CD14-positive monocyte (primary cell): ENCODE data around the gene PANX1. TPM values are rescaled to one million over a fixed set of nuclear protein-coding genes. Genes with fewer than 3 reads are reported as not detected.

Experiments
- DNase-seq, 3 donors: peaks; one replicate each; pipeline ENCODE4 v3.0.0-alpha.2; 2011 to 2022
- H2AFZ ChIP-seq: 2 replicates; pipeline ENCODE4 v1.6.0; 2012; ENCODE audit warnings: mild to moderate bottlenecking, low read depth, low read length, inconsistent platforms; ENCODE audit not compliant: insufficient read depth, poor library complexity, severe bottlenecking
- H3K27ac ChIP-seq, 2 donors: 1 replicate in 1 of 2; 2 replicates in 1 of 2; pipeline ENCODE4 v1.5.1; 2012 to 2013; ENCODE audit warnings: low read length in 2 of 2, control low read depth in 1 of 2, inconsistent platforms in 1 of 2, low read depth in 1 of 2, mild to moderate bottlenecking in 1 of 2
- H3K27me3 ChIP-seq, 2 donors: one replicate each; pipeline versions ENCODE4 v1.6.0 to v1.6.1; 2011 to 2013; ENCODE audit warnings: low read length in 2 of 2; ENCODE audit not compliant: control insufficient read depth in 2 of 2, insufficient read depth in 2 of 2
- H3K36me3 ChIP-seq, 2 donors: replicated peaks in 1 of 2; 1 replicate in 1 of 2; 2 replicates in 1 of 2; pipeline versions ENCODE4 v1.5.1 to v1.6.1; 2012 to 2013; ENCODE audit warnings: low read length in 2 of 2, control low read depth in 1 of 2, inconsistent platforms in 1 of 2, mild to moderate bottlenecking in 1 of 2; ENCODE audit not compliant: insufficient read depth in 2 of 2, control insufficient read depth in 1 of 2
- H3K4me1 ChIP-seq, 2 donors: 1 replicate in 1 of 2; 2 replicates in 1 of 2; pipeline versions ENCODE4 v1.5.1 to v1.6.1; 2012 to 2013; ENCODE audit warnings: low read length in 2 of 2, control low read depth in 1 of 2, inconsistent platforms in 1 of 2, mild to moderate bottlenecking in 1 of 2, moderate library complexity in 1 of 2; ENCODE audit not compliant: insufficient read depth in 2 of 2, control insufficient read depth in 1 of 2
- H3K4me2 ChIP-seq: replicated peaks from 2 replicates; pipeline ENCODE3; 2012; ENCODE audit warnings: low read length, moderate library complexity, mild to moderate bottlenecking; ENCODE audit not compliant: poor library complexity, severe bottlenecking; ENCODE audit errors: extremely low read depth
- H3K4me3 ChIP-seq, 3 experiments: fragments of 200-600 bp in 1 of 3; sonication (generic) in 1 of 3; replicated peaks in 1 of 3; 1 replicate in 2 of 3; 2 replicates in 1 of 3; pipeline ENCODE4 v1.5.1; 2011 to 2013; ENCODE audit warnings: low read length in 3 of 3, mild to moderate bottlenecking in 3 of 3, control low read depth in 2 of 3, low read depth in 2 of 3, inconsistent platforms in 1 of 3, moderate library complexity in 1 of 3
- H3K79me2 ChIP-seq: 2 replicates; pipeline ENCODE4 v1.6.0; 2012; ENCODE audit warnings: mild to moderate bottlenecking, control low read depth, inconsistent platforms, low read length, moderate library complexity; ENCODE audit not compliant: insufficient read depth
- H3K9ac ChIP-seq: 2 replicates; pipeline ENCODE4 v1.6.0; 2017; ENCODE audit warnings: low read length, mild to moderate bottlenecking; ENCODE audit not compliant: insufficient read depth, poor library complexity, severe bottlenecking
- H3K9me3 ChIP-seq, 2 donors: replicated peaks in 1 of 2; 1 replicate in 1 of 2; 2 replicates in 1 of 2; pipeline versions ENCODE4 v1.5.1 to v1.6.1; 2012 to 2013; ENCODE audit warnings: low read length in 2 of 2, control low read depth in 1 of 2; ENCODE audit not compliant: control insufficient read depth in 1 of 2, insufficient read depth in 1 of 2
- H4K20me1 ChIP-seq: 2 replicates; pipeline ENCODE4 v1.6.0; 2012; ENCODE audit warnings: mild to moderate bottlenecking, low read length, control low read depth, moderate library complexity; ENCODE audit not compliant: insufficient read depth
- H3K27ac Mint-ChIP-seq, 7 donors: one replicate each; pipeline ENCODE4 v1.8.0; 2020; ENCODE audit warnings: mild to moderate bottlenecking in 7 of 7, mixed read lengths in 7 of 7, moderate library complexity in 6 of 7, inconsistent platforms in 2 of 7
- H3K27me3 Mint-ChIP-seq, 3 donors: one replicate each; pipeline ENCODE4 v1.8.0; 2021 to 2022; ENCODE audit warnings: low read depth in 3 of 3, mild to moderate bottlenecking in 3 of 3, mixed read lengths in 3 of 3, moderate library complexity in 3 of 3, inconsistent platforms in 1 of 3
- H3K36me3 Mint-ChIP-seq, 2 donors: one replicate each; pipeline ENCODE4 v1.8.0; 2020; ENCODE audit warnings: mixed read lengths in 2 of 2, inconsistent platforms in 1 of 2, mild to moderate bottlenecking in 1 of 2
- H3K4me1 Mint-ChIP-seq: one replicate; pipeline ENCODE4 v1.8.0; 2020; ENCODE audit warnings: mild to moderate bottlenecking, mixed read lengths
- H3K4me3 Mint-ChIP-seq, 2 donors: one replicate each; pipeline ENCODE4 v1.8.0; 2020; ENCODE audit warnings: mild to moderate bottlenecking in 2 of 2, mixed read lengths in 2 of 2, moderate library complexity in 1 of 2
- H3K9me3 Mint-ChIP-seq, 7 donors: one replicate each; pipeline ENCODE4 v1.8.0; 2020 to 2022; ENCODE audit warnings: mixed read lengths in 7 of 7, mild to moderate bottlenecking in 6 of 7, moderate library complexity in 6 of 7, inconsistent platforms in 2 of 7
- WGBS: methylation state at CpG from one replicate; pipeline ENCODE4 v1.1.5; 2013; ENCODE audit warnings: missing lambda C conversion rate; ENCODE audit not compliant: insufficient coverage; 5-methylcytosine and 5-hydroxymethylcytosine counted together
- intact Hi-C, 2 donors: fragments of 100-400 bp; cut with micrococcal nuclease; formaldehyde crosslinking; loops; one replicate each; pipeline versions ENCODE4 v1.15.0 to v1.15.1; 2023
- polyA plus RNA-seq, 3 donors: library from polyadenylated mRNA; depleted of rRNA in 1 of 3; unstranded in 2 of 3; stranded (reverse) in 1 of 3; fragments of 300-500 nt in 2 of 3; fragments of >200 nt in 1 of 3; fragmentation: Illumina TruSeq in 2 of 3; gene quantifications; 1 replicate in 2 of 3; 2 replicates in 1 of 3; pipeline ENCODE4 v1.2.3, GENCODE V29; 2012 to 2021
- TF ChIP-seq, protein P1 (sequence below): fragments of 200-600 bp; IDR thresholded peaks from one replicate; pipeline ENCODE4 v1.8.0; 2022; ENCODE audit warnings: antibody characterized with exemption, mild to moderate bottlenecking

The PANX1 gene
- polyA plus RNA-seq, 3 donors: 6.9 to 15.7 (median 12.7) TPM

DNA sequence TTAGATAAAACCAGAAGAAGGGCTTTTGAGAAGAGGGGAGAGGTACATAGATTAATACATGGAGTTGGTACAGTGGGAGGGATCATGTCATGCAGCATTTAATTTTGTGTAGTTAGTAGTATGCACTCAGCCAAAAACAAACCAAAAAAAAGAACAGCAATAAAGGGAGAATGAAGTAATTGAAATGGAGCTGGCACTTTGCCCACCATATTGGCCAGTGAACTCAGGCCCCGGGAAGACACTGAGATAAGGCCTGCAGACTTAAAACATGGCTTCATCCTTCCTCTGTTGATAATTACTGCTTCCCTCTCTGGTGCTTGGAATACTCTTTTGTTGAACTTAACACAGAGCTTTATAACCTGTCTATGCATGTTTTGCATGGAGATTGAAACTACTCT lies 3.1 kb downstream of the PANX1 start:
- no peak overlapping the region for H3K27ac ChIP-seq
- no peaks in the 10 kb centered on the region for H3K36me3 ChIP-seq
- no peak overlapping the region for H3K9ac ChIP-seq
- peaks cover 74 to 85% of the 10 kb centered on the region in 2 donors for H3K4me1 ChIP-seq
- no peak for DNase-seq
- Mint-ChIP-seq H3K36me3 (peaks cover 6 to 12% of the 10 kb centered on the region in 2 donors), H3K9me3 (peaks cover 0 to 3% (median under 1%) of the 10 kb centered on the region in 7 donors), H3K4me1 (peaks cover 53% of the 10 kb centered on the region), H3K27me3 (peaks cover 0 to 6% (median 2%) of the 10 kb centered on the region in 3 donors), H3K27ac (no peak overlapping the region), H3K4me3 (no peak overlapping the region)
- H2AFZ ChIP-seq: no peak overlapping the region
- TF ChIP-seq, protein P1, sequence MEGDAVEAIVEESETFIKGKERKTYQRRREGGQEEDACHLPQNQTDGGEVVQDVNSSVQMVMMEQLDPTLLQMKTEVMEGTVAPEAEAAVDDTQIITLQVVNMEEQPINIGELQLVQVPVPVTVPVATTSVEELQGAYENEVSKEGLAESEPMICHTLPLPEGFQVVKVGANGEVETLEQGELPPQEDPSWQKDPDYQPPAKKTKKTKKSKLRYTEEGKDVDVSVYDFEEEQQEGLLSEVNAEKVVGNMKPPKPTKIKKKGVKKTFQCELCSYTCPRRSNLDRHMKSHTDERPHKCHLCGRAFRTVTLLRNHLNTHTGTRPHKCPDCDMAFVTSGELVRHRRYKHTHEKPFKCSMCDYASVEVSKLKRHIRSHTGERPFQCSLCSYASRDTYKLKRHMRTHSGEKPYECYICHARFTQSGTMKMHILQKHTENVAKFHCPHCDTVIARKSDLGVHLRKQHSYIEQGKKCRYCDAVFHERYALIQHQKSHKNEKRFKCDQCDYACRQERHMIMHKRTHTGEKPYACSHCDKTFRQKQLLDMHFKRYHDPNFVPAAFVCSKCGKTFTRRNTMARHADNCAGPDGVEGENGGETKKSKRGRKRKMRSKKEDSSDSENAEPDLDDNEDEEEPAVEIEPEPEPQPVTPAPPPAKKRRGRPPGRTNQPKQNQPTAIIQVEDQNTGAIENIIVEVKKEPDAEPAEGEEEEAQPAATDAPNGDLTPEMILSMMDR: no peak
- H3K4me2 ChIP-seq: peak overlapping the region; percentile 87
- intact Hi-C loops: no loop called here
- no peaks in the 10 kb centered on the region for H3K27me3 ChIP-seq
- H3K79me2 ChIP-seq: peaks cover 73% of the 10 kb centered on the region
- WGBS: no CpG with 5 or more reads among the region's 1 CpG
- H4K20me1 ChIP-seq: peaks cover 71% of the 10 kb centered on the region
- peaks cover 0 to 3% of the 10 kb centered on the region in 2 donors for H3K9me3 ChIP-seq
- peak overlapping the region in 1 of 3 experiments; percentile 97 for H3K4me3 ChIP-seq

GRCh38 chr11:94132152-94132558 lies 3.5 kb downstream of the PANX1 start:
- no peak for DNase-seq
- peaks cover 2 to 7% (median 5%) of the 10 kb centered on the region in 7 donors for H3K9me3 Mint-ChIP-seq
- intact Hi-C loops: no loop called here
- Histone ChIP-seq H3K9ac (no peak overlapping the region), H3K9me3 (peaks cover 0 to 7% of the 10 kb centered on the region in 2 donors), H3K4me2 (no peak overlapping the region), H3K27ac (no peak overlapping the region), H3K79me2 (peaks cover 78% of the 10 kb centered on the region), H4K20me1 (peaks cover 75% of the 10 kb centered on the region), H3K27me3 (no peaks in the 10 kb centered on the region), H3K36me3 (no peaks in the 10 kb centered on the region), H2AFZ (no peak overlapping the region), H3K4me1 (peaks cover 77 to 89% of the 10 kb centered on the region in 2 donors), H3K4me3 (no peak overlapping the region)
- H3K27ac Mint-ChIP-seq: no peak overlapping the region
- peaks cover 8 to 15% of the 10 kb centered on the region in 2 donors for H3K36me3 Mint-ChIP-seq
- H3K27me3 Mint-ChIP-seq: peaks cover 0 to 3% (median 0%) of the 10 kb centered on the region in 3 donors
- peaks cover 55% of the 10 kb centered on the region for H3K4me1 Mint-ChIP-seq
- TF ChIP-seq, protein P1: no peak
- 80% methylated on average over 3 of the region's 5 CpGs for WGBS
- H3K4me3 Mint-ChIP-seq: no peak overlapping the region
